Measurements from ENCODE around the gene TBL3.
A peak's percentile ranks its signal among the peaks of the same experiment; 100 is the strongest.

The TBL3 gene

DNA sequence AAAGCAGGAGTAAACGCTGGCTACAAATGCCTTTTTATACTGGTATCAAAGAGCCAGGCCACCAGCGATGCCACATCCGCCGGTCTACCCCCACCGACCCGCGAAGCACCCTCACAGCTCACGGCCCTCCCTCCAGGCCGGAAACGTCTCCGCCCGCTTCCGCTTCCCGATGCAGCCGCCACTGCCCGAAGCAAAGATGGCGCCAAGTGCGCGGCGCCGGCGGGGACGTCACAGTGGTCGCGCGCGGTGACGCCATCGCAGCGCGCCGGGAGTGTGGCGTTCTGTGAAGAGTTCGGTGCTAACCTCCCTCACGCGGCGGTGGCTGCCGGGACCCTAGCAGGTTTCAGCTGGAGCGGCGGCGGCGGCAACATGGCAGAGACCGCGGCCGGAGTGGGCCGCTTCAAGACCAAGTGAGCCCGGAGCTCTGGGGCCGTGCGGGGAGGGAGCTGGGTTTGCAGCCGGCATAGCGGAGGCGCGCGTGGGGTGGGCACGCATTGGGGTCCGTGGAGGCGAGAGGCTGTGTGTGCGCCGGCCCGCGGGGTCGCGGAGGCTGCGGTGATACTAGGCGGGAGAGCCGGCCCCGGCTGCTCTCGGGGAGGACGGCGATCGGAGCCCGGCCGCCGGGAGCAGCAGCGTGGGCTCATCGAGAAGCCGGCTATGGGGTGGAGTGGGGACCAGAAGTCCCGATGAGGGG, at the start of gene TBL3:
TSS of gene TBL3 (plus strand) at position 258 of the 694 bp plus-strand sequence. CDS start at position 370, 112 bp downstream.
- TF ChIP-seq, protein P1, sequence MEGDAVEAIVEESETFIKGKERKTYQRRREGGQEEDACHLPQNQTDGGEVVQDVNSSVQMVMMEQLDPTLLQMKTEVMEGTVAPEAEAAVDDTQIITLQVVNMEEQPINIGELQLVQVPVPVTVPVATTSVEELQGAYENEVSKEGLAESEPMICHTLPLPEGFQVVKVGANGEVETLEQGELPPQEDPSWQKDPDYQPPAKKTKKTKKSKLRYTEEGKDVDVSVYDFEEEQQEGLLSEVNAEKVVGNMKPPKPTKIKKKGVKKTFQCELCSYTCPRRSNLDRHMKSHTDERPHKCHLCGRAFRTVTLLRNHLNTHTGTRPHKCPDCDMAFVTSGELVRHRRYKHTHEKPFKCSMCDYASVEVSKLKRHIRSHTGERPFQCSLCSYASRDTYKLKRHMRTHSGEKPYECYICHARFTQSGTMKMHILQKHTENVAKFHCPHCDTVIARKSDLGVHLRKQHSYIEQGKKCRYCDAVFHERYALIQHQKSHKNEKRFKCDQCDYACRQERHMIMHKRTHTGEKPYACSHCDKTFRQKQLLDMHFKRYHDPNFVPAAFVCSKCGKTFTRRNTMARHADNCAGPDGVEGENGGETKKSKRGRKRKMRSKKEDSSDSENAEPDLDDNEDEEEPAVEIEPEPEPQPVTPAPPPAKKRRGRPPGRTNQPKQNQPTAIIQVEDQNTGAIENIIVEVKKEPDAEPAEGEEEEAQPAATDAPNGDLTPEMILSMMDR (IDR thresholded peaks at IDR 0.05; ENCODE audit: extremely low read depth, insufficient read depth, missing control alignments) = no peak
- peak; percentile 98 for DNase-seq (ENCODE audit: low spot score)
- in situ Hi-C loops (cut with MboI; ENCODE audit: low pct_unique_long_range_greater_than_20kb, low sequenced_read_pairs, unreplicated experiment) = no loop called here

DNA sequence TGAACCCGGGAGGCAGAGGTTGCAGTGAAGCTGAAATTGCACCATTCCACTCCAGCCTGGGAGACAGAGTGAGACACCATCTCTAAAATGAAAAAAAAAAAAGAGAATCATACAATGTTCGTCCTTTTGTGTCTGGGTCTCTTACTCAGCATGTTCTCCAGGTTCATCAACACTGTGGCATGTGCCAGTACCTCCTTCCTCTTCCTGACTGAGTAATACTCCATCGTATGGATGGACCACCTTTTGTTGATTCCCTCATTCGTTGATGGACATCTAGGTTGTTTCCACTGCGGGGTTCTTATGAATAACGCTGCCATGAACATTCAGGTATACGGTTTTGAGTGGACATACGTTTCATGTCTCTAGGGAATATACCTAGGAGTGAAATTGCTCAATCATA, 49.5 kb upstream of the TBL3 start:
- DNase-seq (ENCODE audit: low spot score) = no peak
- in situ Hi-C loops (cut with MboI; ENCODE audit: low pct_unique_long_range_greater_than_20kb, low sequenced_read_pairs, unreplicated experiment) = no loop called here
- TF ChIP-seq, protein P1 (IDR thresholded peaks at IDR 0.05; ENCODE audit: extremely low read depth, insufficient read depth, missing control alignments) = no peak

DNA sequence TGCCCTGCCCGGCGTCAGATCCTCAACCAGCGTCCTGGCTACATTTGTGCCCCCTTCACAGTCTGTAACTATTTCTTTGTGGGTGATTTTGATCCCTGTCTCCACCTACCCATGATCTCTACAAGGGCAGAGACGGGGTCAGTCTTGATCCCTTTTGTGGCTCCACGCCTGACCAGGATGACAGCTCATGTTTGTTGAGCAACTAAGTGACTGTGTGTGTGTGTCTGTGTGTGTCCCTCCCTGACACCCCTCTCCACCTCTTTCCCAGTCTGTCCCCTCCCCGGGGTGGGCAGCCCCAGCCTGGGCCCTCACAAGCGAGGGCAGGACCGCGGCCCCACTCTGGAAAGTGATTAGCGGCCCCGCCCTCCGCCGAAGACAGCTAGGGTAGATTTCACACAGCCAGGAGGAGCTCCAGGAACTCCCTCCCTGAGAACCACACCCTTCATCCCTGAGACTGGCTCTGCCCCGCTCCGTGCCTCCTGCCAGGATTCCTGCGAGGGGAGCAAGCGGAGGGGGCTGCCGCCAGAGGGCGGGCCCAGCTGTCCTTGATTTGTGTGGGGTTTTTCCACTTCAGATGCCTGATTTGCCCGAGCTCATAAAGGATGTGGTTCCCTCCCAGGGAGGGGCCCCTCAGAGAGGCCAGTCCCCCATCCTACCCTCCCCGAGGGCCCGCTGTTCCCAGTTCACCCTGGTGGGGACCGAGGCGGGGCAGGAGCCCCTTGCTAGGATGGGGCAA, 48.4 kb upstream of the TBL3 start:
- TF ChIP-seq, protein P1 (IDR thresholded peaks at IDR 0.05; ENCODE audit: extremely low read depth, insufficient read depth, missing control alignments) = peak; percentile 25
- in situ Hi-C loops (cut with MboI; ENCODE audit: low pct_unique_long_range_greater_than_20kb, low sequenced_read_pairs, unreplicated experiment) = no loop called here
- DNase-seq (ENCODE audit: low spot score) = no peak

DNA sequence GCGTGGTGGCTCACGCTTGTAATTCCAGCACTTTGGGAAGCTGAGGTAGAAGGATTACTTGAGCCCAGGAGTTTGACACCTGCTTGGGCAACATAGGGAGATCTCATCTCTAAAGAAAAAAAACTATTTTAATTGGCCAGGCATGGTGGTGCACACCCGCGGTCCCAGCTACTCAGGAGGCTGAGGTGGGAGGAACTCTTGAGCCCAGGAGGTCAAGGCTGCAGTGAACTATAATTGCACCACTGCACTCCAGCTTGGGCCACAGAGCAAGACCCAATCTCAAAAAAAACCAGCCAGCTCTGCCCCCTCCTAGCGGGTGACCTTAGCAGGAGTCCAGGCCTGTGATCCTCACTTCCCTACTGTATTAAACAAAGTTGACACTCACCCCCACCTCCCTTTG, 47.8 kb upstream of the TBL3 start:
- DNase-seq (ENCODE audit: low spot score) = no peak
- TF ChIP-seq, protein P1 (IDR thresholded peaks at IDR 0.05; ENCODE audit: extremely low read depth, insufficient read depth, missing control alignments) = no peak
- in situ Hi-C loops (cut with MboI; ENCODE audit: low pct_unique_long_range_greater_than_20kb, low sequenced_read_pairs, unreplicated experiment) = no loop called here

DNA sequence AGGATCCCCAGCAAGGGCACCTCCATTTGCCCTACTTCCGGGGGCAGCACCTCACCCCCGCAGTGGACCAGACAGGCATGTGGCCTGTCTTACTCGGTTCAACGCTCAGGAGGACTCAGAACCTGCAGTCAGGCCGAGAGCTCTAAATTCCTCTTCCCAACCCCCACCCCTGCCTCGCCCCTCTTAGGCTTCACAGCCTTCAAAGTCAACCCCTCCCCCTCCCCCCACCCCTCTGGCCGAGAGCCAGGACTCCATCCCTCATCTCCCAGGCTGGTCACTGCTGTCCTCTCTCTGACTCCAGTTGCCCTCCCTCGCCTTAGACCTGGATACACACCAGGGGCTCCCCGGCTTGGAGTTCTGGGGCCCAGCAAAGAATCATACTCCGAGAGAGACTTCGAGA, 45.6 kb upstream of the TBL3 start:
- in situ Hi-C loops (cut with MboI; ENCODE audit: low pct_unique_long_range_greater_than_20kb, low sequenced_read_pairs, unreplicated experiment) = no loop called here

DNA sequence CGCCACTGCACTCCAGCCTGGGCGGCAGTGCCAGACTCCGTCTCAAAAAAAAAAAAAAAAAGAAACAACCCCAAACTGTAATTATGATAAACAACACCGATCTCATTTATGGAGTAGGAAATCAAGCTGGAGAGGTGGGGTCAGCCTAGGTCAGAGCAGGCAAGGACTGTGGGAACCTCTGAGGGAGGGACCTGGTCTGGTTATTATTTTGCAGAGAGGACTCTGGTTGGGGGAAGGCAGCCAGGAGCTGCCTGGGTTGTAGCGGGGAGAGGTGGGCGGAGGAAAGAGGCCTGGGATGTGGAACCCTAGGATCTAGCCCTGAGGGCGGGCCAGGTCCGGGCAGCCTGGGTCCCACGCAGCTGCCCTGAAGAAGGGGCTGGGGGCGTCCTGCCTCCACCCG, 42.7 kb upstream of the TBL3 start:
- in situ Hi-C loops (cut with MboI; ENCODE audit: low pct_unique_long_range_greater_than_20kb, low sequenced_read_pairs, unreplicated experiment) = no loop called here
- DNase-seq (ENCODE audit: low spot score) = no peak
- TF ChIP-seq, protein P1 (IDR thresholded peaks at IDR 0.05; ENCODE audit: extremely low read depth, insufficient read depth, missing control alignments) = no peak

More for the DNA sequence above, 45.6 kb upstream of the TBL3 start:
- DNase-seq (ENCODE audit: low spot score) = no peak
- TF ChIP-seq, protein P1 (IDR thresholded peaks at IDR 0.05; ENCODE audit: extremely low read depth, insufficient read depth, missing control alignments) = no peak
